Activated B cell treated with CpG ODN at 0.5 μM for 24 hours (primary cell): ENCODE results near the gene ECSIT. TPM values are rescaled to one million over a fixed set of nuclear protein-coding genes. Genes with fewer than 3 reads are reported as not detected.

Source experiments
- ATAC-seq: fragments of 200-7000 bp; cut with Tn5 transposase; one replicate; pipeline ENCODE4 v1.10.0; 2021; ENCODE audit warnings: low read depth, mild to moderate bottlenecking, moderate library complexity
- CTCF ChIA-PET: fragments of 350-600 bp; sonication (Branson Sonifier 250); formaldehyde crosslinking; loops from one replicate; lab custom pipeline; 2021; ENCODE audit warnings: antibody characterized with exemption; lab: Charles Lee
- POLR2A ChIA-PET: fragments of 350-600 bp; sonication (Branson Sonifier 250); formaldehyde crosslinking; loops from one replicate; lab custom pipeline; 2021; ENCODE audit warnings: antibody characterized with exemption; lab: Charles Lee
- DNase-seq: peaks from one replicate; pipeline ENCODE4 v3.0.0; 2022
- H3K27ac Mint-ChIP-seq: one replicate; pipeline ENCODE4 v1.8.0; 2020; ENCODE audit warnings: mixed read lengths
- H3K27me3 Mint-ChIP-seq: one replicate; pipeline ENCODE4 v1.8.0; 2021; ENCODE audit warnings: mixed read lengths
- H3K36me3 Mint-ChIP-seq: one replicate; pipeline ENCODE4 v1.8.0; 2021; ENCODE audit warnings: low read depth, mixed read lengths
- H3K4me1 Mint-ChIP-seq: one replicate; pipeline ENCODE4 v1.8.0; 2021; ENCODE audit warnings: mixed read lengths
- H3K4me3 Mint-ChIP-seq: one replicate; pipeline ENCODE4 v1.8.0; 2020; ENCODE audit warnings: mild to moderate bottlenecking, mixed read lengths
- H3K9me3 Mint-ChIP-seq: one replicate; pipeline ENCODE4 v1.8.0; 2020; ENCODE audit warnings: mixed read lengths
- CTCF ChIP-seq: fragments of 200-600 bp; IDR thresholded peaks from one replicate; pipeline ENCODE4 v1.8.0; 2022; ENCODE audit warnings: antibody characterized with exemption, mild to moderate bottlenecking
- intact Hi-C: fragments of 100-400 bp; cut with micrococcal nuclease; formaldehyde crosslinking; loops from one replicate; pipeline ENCODE4 v1.15.1; 2024
- total RNA-seq: library from RNA; stranded (reverse); gene quantifications from 2 replicates; pipeline ENCODE4 v1.2.3, GENCODE V29; 2022

The ECSIT gene
- total RNA-seq, 1 donor from 2014 or later: 54.2 TPM

GRCh38 chr19:11458236-11458900 lies 70.6 kb downstream of the ECSIT start:
- TF ChIP-seq CTCF: no peak
- ChIA-PET POLR2A (no interaction called here), CTCF (no interaction called here)
- H3K27me3 Mint-ChIP-seq: peaks cover 8% of the 10 kb centered on the region
- ATAC-seq: no peak
- H3K27ac Mint-ChIP-seq: no peak overlapping the region
- intact Hi-C loops: no loop called here
- H3K4me1 Mint-ChIP-seq: peaks cover under 1% of the 10 kb centered on the region
- no peaks in the 10 kb centered on the region for H3K36me3 Mint-ChIP-seq
- H3K9me3 Mint-ChIP-seq: no peaks in the 10 kb centered on the region
- DNase-seq: no peak
- H3K4me3 Mint-ChIP-seq: no peak overlapping the region

GRCh38 chr19:11457831-11458230 lies 71.1 kb downstream of the ECSIT start:
- ATAC-seq (no peak), DNase-seq (no peak)
- Mint-ChIP-seq H3K36me3 (no peaks in the 10 kb centered on the region), H3K9me3 (no peaks in the 10 kb centered on the region), H3K27ac (no peak overlapping the region), H3K27me3 (peaks cover 8% of the 10 kb centered on the region), H3K4me3 (no peak overlapping the region), H3K4me1 (peaks cover 2% of the 10 kb centered on the region)
- intact Hi-C loops: no loop called here
- POLR2A ChIA-PET: no interaction called here
- CTCF ChIA-PET: no interaction called here
- TF ChIP-seq CTCF: no peak

GRCh38 chr19:11457115-11457514 lies 71.8 kb downstream of the ECSIT start:
- intact Hi-C loops: no loop called here
- Mint-ChIP-seq H3K4me1 (peaks cover 5% of the 10 kb centered on the region), H3K27ac (no peak overlapping the region), H3K4me3 (no peak overlapping the region), H3K27me3 (peaks cover 8% of the 10 kb centered on the region), H3K9me3 (no peaks in the 10 kb centered on the region), H3K36me3 (no peaks in the 10 kb centered on the region)
- POLR2A ChIA-PET: no interaction called here
- no peak for DNase-seq
- ATAC-seq: no peak
- CTCF ChIA-PET: interaction anchor here (1.3 kb wide), 1 partner anchor 76 kb away, joined by 3 read pairs; no protein-coding TSS in a partner anchor
- no peak for TF ChIP-seq CTCF

- ChIA-PET CTCF (interaction anchor here (1.3 kb wide), 1 partner anchor 75 kb away, joined by 3 read pairs; no protein-coding TSS in a partner anchor), POLR2A (interaction anchor here (0.6 kb wide), 1 partner anchor 1262 kb away, joined by 3 read pairs; no protein-coding TSS in a partner anchor)
- DNase-seq (no peak), ATAC-seq (no peak)
- intact Hi-C loops: no loop called here
- no peak for TF ChIP-seq CTCF
- H3K9me3 Mint-ChIP-seq: no peaks in the 10 kb centered on the region
- H3K4me1 Mint-ChIP-seq: peaks cover 7% of the 10 kb centered on the region
- no peaks in the 10 kb centered on the region for H3K36me3 Mint-ChIP-seq
- H3K4me3 Mint-ChIP-seq: no peak overlapping the region
- no peak overlapping the region for H3K27ac Mint-ChIP-seq
- peaks cover 8% of the 10 kb centered on the region for H3K27me3 Mint-ChIP-seq
Observed at GRCh38 chr19:11456659-11457058, 72.3 kb downstream of the ECSIT start.

Other genes with a start within 250 kb of the ECSIT start
- not detected in 2 replicates for gene TSPAN16, start 233.0 kb downstream of the ECSIT start, total RNA-seq
- gene RAB3D, start 189.5 kb downstream of the ECSIT start, total RNA-seq: 4.5 and 6.2 TPM in 2 replicates
- gene TMEM205, start 182.9 kb downstream of the ECSIT start, total RNA-seq: 61.8 and 68.1 TPM in 2 replicates
- 27.6 and 32.1 TPM in 2 replicates for gene CCDC159, start 182.6 kb downstream of the ECSIT start, total RNA-seq
- 1.5 and 2.2 TPM in 2 replicates for gene PLPPR2, start 173.7 kb downstream of the ECSIT start, total RNA-seq
- gene SWSAP1, start 154.5 kb downstream of the ECSIT start, total RNA-seq: 4.3 and 5.1 TPM in 2 replicates
- 1.8 and 2.5 TPM in 2 replicates for gene EPOR, start 144.8 kb downstream of the ECSIT start, total RNA-seq
- 0.32 and 0.33 TPM in 2 replicates for gene RGL3, start 109.8 kb downstream of the ECSIT start, total RNA-seq
- gene ODAD3, start 94.0 kb downstream of the ECSIT start, total RNA-seq: 0.29 TPM in 1 of 2 replicates, not detected in the other
- gene PRKCSH, start 93.5 kb downstream of the ECSIT start, total RNA-seq: 287 and 289 TPM in 2 replicates
- gene ELAVL3, start 48.1 kb downstream of the ECSIT start, total RNA-seq: not detected in 2 replicates
- 10.3 and 14.1 TPM in 2 replicates for gene ZNF653, start 23.3 kb downstream of the ECSIT start, total RNA-seq
- gene CNN1, start 9.7 kb upstream of the ECSIT start, total RNA-seq: not detected in 2 replicates
- 61.7 and 66.1 TPM in 2 replicates for gene ELOF1, start 30.1 kb upstream of the ECSIT start, total RNA-seq
- 47.6 and 50.9 TPM in 2 replicates for gene ACP5, start 48.5 kb upstream of the ECSIT start, total RNA-seq
- gene ZNF627, start 68.3 kb upstream of the ECSIT start, total RNA-seq: 17.0 and 17.6 TPM in 2 replicates
- 2.6 and 3.0 TPM in 2 replicates for gene ZNF823, start 209.8 kb upstream of the ECSIT start, total RNA-seq
- gene ZNF441, start 237.9 kb upstream of the ECSIT start, total RNA-seq: 23.3 and 23.9 TPM in 2 replicates